ENCODE measurements around the gene PC.

The PC gene

DNA sequence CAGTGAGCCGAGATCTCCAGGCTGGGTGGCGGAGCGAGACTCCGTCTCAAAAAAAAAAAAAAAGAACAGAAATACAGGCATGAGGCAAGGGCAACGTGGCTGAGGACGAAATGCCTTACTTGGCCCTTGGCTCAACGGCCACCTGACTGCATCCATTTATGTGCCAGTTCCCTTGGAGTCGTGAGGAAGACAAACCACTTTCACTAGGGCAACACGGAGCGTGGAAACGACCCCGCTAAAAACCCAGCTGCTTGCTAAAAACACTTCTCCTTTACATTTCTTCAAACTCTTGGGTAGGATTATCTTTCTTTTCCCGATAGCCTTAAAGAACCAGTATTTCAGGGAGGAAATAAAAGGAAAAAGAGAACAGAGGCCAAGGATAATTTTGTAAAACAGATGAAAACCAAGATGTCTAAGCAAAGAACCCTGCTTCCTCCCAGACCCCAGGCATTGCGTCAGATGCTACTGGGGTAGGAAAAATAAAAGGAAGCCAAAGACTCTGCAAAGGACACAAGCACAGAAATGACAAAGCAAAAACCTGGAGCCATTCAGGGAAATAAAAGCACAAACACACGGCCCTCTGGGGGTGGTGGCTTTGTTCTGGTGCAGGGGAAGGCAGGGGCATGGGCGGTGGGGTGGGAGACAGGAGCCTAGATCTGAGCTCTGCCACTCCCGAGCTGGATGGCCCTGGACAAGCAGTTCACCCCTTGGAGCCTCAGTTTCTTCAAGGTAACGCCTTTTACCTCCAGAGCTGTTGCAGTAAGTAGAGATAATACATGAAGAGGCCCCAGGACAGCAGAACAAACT lies 37.0 kb downstream of the PC start:
- Histone ChIP-seq H3K4me3 (ENCODE audit: low read depth in 1 of 2, low read length in 2 of 2) (no peak overlapping the region), H3K4me1 (ENCODE audit: control insufficient read depth in 1 of 2, insufficient read depth in 2 of 2, low read length in 2 of 2) (no peaks in the 10 kb centered on the region), H3K27ac (ENCODE audit: low read length) (no peak overlapping the region), H3K9me3 (ENCODE audit: control insufficient read depth in 1 of 2, low read length in 2 of 2) (no peaks in the 10 kb centered on the region), H3K36me3 (ENCODE audit: control insufficient read depth in 1 of 2, insufficient read depth in 2 of 2, low read length in 2 of 2) (no peaks in the 10 kb centered on the region), H3K27me3 (ENCODE audit: low read depth, low read length) (no peaks in the 10 kb centered on the region)

GRCh38 chr11:66919923-66920322 lies 38.3 kb downstream of the PC start:
- no peaks in the 10 kb centered on the region for H3K36me3 ChIP-seq (ENCODE audit: control insufficient read depth in 1 of 2, insufficient read depth in 2 of 2, low read length in 2 of 2)
- H3K27me3 ChIP-seq (ENCODE audit: low read depth, low read length): no peaks in the 10 kb centered on the region
- H3K4me3 ChIP-seq (ENCODE audit: low read depth in 1 of 2, low read length in 2 of 2): no peak overlapping the region
- H3K27ac ChIP-seq (ENCODE audit: low read length): no peak overlapping the region
- H3K9me3 ChIP-seq (ENCODE audit: control insufficient read depth in 1 of 2, low read length in 2 of 2): no peaks in the 10 kb centered on the region
- H3K4me1 ChIP-seq (ENCODE audit: control insufficient read depth in 1 of 2, insufficient read depth in 2 of 2, low read length in 2 of 2): no peaks in the 10 kb centered on the region

- no peak overlapping the region for H3K4me3 ChIP-seq (ENCODE audit: low read depth in 1 of 2, low read length in 2 of 2)
- H3K27me3 ChIP-seq (ENCODE audit: low read depth, low read length): no peaks in the 10 kb centered on the region
- H3K27ac ChIP-seq (ENCODE audit: low read length): no peak overlapping the region
- H3K9me3 ChIP-seq (ENCODE audit: control insufficient read depth in 1 of 2, low read length in 2 of 2): no peaks in the 10 kb centered on the region
- no peaks in the 10 kb centered on the region for H3K4me1 ChIP-seq (ENCODE audit: control insufficient read depth in 1 of 2, insufficient read depth in 2 of 2, low read length in 2 of 2)
- H3K36me3 ChIP-seq (ENCODE audit: control insufficient read depth in 1 of 2, insufficient read depth in 2 of 2, low read length in 2 of 2): no peaks in the 10 kb centered on the region
Measured at GRCh38 chr11:66918741-66919140, 39.4 kb downstream of the PC start.

DNA sequence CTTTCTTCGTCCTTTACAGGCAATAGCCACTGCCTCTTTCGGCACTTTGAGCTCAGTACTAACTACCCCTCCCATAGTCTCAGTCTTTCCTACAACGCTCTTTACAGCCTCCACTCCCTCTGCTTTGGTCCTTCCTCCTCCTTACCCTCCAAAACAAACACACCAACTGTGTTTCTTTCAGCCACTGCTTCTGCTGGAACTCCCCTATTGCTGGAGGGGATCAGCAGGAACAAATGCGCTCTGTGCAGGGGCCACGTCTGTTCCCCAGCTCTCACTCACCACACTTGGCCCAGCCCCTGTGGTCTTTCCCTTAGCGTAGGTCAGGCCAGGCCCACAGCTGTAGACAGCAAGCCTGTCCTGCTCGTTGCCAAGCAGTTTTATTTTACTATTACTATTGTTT lies 42.3 kb downstream of the PC start:
- H3K27me3 ChIP-seq (ENCODE audit: low read depth, low read length): no peaks in the 10 kb centered on the region
- no peak overlapping the region for H3K27ac ChIP-seq (ENCODE audit: low read length)
- H3K9me3 ChIP-seq (ENCODE audit: control insufficient read depth in 1 of 2, low read length in 2 of 2): no peaks in the 10 kb centered on the region
- no peaks in the 10 kb centered on the region for H3K4me1 ChIP-seq (ENCODE audit: control insufficient read depth in 1 of 2, insufficient read depth in 2 of 2, low read length in 2 of 2)
- H3K4me3 ChIP-seq (ENCODE audit: low read depth in 1 of 2, low read length in 2 of 2): no peak overlapping the region
- no peaks in the 10 kb centered on the region for H3K36me3 ChIP-seq (ENCODE audit: control insufficient read depth in 1 of 2, insufficient read depth in 2 of 2, low read length in 2 of 2)

DNA sequence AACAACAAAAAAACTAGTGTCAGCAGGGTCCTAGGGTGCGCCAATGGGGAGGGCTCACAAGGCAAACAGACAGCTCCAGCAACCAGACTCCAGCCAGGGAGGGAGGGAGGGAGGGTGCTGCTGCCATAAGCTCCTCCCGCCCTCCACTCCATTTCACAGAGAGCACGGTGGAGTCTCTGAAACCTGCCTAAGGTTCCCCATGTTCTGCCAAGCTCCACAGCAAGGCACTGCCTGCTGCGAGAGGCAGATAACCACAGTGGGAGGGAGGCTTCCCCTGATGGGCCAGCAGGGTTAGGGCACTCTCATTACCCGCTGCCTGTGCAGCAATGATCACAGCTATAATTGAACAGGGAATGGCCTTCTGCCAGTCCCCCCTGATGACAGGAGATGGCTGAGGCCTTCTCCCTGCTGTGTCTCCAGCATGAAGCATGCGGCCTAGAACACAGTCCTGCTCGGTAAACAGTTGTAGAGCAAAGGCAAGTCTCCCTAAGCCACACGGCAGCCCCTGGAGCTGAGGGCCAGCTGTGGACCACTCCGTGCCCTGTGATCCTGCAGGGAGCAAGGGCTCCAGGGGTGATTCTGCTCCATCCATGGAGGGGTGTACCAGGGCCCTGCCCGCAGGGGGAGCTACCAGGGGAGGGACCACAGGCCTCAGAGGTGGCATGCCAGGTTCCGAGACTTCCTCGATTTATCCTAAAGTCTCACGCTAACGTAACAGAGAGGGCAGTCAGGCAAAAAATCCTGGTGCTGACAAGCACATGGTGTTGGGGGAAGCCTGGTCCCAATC lies 42.9 kb downstream of the PC start:
- H3K9me3 ChIP-seq (ENCODE audit: control insufficient read depth in 1 of 2, low read length in 2 of 2): no peaks in the 10 kb centered on the region
- no peaks in the 10 kb centered on the region for H3K36me3 ChIP-seq (ENCODE audit: control insufficient read depth in 1 of 2, insufficient read depth in 2 of 2, low read length in 2 of 2)
- H3K27ac ChIP-seq (ENCODE audit: low read length): no peak overlapping the region
- no peak overlapping the region for H3K4me3 ChIP-seq (ENCODE audit: low read depth in 1 of 2, low read length in 2 of 2)
- no peaks in the 10 kb centered on the region for H3K27me3 ChIP-seq (ENCODE audit: low read depth, low read length)
- H3K4me1 ChIP-seq (ENCODE audit: control insufficient read depth in 1 of 2, insufficient read depth in 2 of 2, low read length in 2 of 2): no peaks in the 10 kb centered on the region

- no peaks in the 10 kb centered on the region for H3K27me3 ChIP-seq (ENCODE audit: low read depth, low read length)
- no peaks in the 10 kb centered on the region for H3K36me3 ChIP-seq (ENCODE audit: control insufficient read depth in 1 of 2, insufficient read depth in 2 of 2, low read length in 2 of 2)
- H3K4me3 ChIP-seq (ENCODE audit: low read depth in 1 of 2, low read length in 2 of 2): no peak overlapping the region
- H3K4me1 ChIP-seq (ENCODE audit: control insufficient read depth in 1 of 2, insufficient read depth in 2 of 2, low read length in 2 of 2): no peaks in the 10 kb centered on the region
- H3K9me3 ChIP-seq (ENCODE audit: control insufficient read depth in 1 of 2, low read length in 2 of 2): no peaks in the 10 kb centered on the region
- no peak overlapping the region for H3K27ac ChIP-seq (ENCODE audit: low read length)
Measured at GRCh38 chr11:66914505-66914904, 43.7 kb downstream of the PC start.

GRCh38 chr11:66912911-66913310 lies 45.3 kb downstream of the PC start:
- Histone ChIP-seq H3K9me3 (ENCODE audit: control insufficient read depth in 1 of 2, low read length in 2 of 2) (no peaks in the 10 kb centered on the region), H3K4me1 (ENCODE audit: control insufficient read depth in 1 of 2, insufficient read depth in 2 of 2, low read length in 2 of 2) (no peaks in the 10 kb centered on the region), H3K36me3 (ENCODE audit: control insufficient read depth in 1 of 2, insufficient read depth in 2 of 2, low read length in 2 of 2) (no peaks in the 10 kb centered on the region), H3K4me3 (ENCODE audit: low read depth in 1 of 2, low read length in 2 of 2) (no peak overlapping the region), H3K27ac (ENCODE audit: low read length) (no peak overlapping the region), H3K27me3 (ENCODE audit: low read depth, low read length) (no peaks in the 10 kb centered on the region)

DNA sequence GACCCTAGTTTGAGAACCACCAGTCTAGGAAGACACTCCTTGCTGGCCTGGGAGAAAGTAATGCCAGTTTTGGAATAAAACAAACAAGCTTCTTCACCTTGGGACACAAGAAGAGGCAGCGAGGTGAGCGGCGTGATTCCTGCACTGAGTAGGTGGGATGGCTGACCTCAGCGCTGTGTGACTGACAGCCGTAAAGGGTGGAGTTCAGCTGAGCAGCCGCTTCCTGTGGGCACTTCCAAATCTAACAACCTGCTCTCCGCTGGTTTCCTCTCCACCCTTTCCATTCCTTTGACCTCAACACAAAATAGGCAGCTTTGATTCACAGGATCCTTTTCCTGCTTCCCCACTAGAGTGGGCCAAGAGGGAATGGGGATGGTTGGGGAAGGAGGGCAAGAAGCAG lies 45.8 kb downstream of the PC start:
- Histone ChIP-seq H3K4me3 (ENCODE audit: low read depth in 1 of 2, low read length in 2 of 2) (no peak overlapping the region), H3K27ac (ENCODE audit: low read length) (no peak overlapping the region), H3K4me1 (ENCODE audit: control insufficient read depth in 1 of 2, insufficient read depth in 2 of 2, low read length in 2 of 2) (no peaks in the 10 kb centered on the region), H3K27me3 (ENCODE audit: low read depth, low read length) (no peaks in the 10 kb centered on the region), H3K36me3 (ENCODE audit: control insufficient read depth in 1 of 2, insufficient read depth in 2 of 2, low read length in 2 of 2) (no peaks in the 10 kb centered on the region), H3K9me3 (ENCODE audit: control insufficient read depth in 1 of 2, low read length in 2 of 2) (no peaks in the 10 kb centered on the region)

DNA sequence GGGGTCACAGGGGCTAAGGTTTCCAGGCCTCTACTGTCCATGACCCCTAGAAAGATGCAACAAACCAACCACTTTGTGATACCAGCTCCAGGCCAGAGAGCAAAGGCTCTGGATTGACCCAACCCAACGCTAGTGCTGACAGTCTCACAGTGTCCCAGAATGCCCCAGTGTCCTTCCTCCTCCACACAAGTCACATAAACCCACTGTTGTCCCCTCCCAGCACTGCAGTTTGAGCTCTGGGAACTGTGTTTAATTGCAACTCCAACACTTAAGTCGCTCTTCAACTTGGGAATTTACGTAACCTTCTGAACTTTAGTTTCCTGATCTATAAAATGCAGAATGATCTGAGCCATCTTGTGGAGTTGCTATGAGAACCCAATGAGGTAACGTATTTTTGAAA lies 47.5 kb downstream of the PC start:
- Histone ChIP-seq H3K9me3 (ENCODE audit: control insufficient read depth in 1 of 2, low read length in 2 of 2) (no peaks in the 10 kb centered on the region), H3K27ac (ENCODE audit: low read length) (no peak overlapping the region), H3K27me3 (ENCODE audit: low read depth, low read length) (no peaks in the 10 kb centered on the region), H3K4me3 (ENCODE audit: low read depth in 1 of 2, low read length in 2 of 2) (no peak overlapping the region), H3K36me3 (ENCODE audit: control insufficient read depth in 1 of 2, insufficient read depth in 2 of 2, low read length in 2 of 2) (no peaks in the 10 kb centered on the region), H3K4me1 (ENCODE audit: control insufficient read depth in 1 of 2, insufficient read depth in 2 of 2, low read length in 2 of 2) (peaks cover 0 to 9% of the 10 kb centered on the region in 2 donors)

GRCh38 chr11:66910016-66910415 lies 48.2 kb downstream of the PC start:
- Histone ChIP-seq H3K27me3 (ENCODE audit: low read depth, low read length) (no peaks in the 10 kb centered on the region), H3K36me3 (ENCODE audit: control insufficient read depth in 1 of 2, insufficient read depth in 2 of 2, low read length in 2 of 2) (no peaks in the 10 kb centered on the region), H3K4me3 (ENCODE audit: low read depth in 1 of 2, low read length in 2 of 2) (no peak overlapping the region), H3K9me3 (ENCODE audit: control insufficient read depth in 1 of 2, low read length in 2 of 2) (no peaks in the 10 kb centered on the region), H3K4me1 (ENCODE audit: control insufficient read depth in 1 of 2, insufficient read depth in 2 of 2, low read length in 2 of 2) (peaks cover 0 to 9% of the 10 kb centered on the region in 2 donors), H3K27ac (ENCODE audit: low read length) (no peak overlapping the region)

- H3K4me3 ChIP-seq (ENCODE audit: low read depth in 1 of 2, low read length in 2 of 2): no peak overlapping the region
- H3K27ac ChIP-seq (ENCODE audit: low read length): no peak overlapping the region
- no peaks in the 10 kb centered on the region for H3K9me3 ChIP-seq (ENCODE audit: control insufficient read depth in 1 of 2, low read length in 2 of 2)
- H3K4me1 ChIP-seq (ENCODE audit: control insufficient read depth in 1 of 2, insufficient read depth in 2 of 2, low read length in 2 of 2): peaks cover 0 to 9% of the 10 kb centered on the region in 2 donors
- no peaks in the 10 kb centered on the region for H3K36me3 ChIP-seq (ENCODE audit: control insufficient read depth in 1 of 2, insufficient read depth in 2 of 2, low read length in 2 of 2)
- no peaks in the 10 kb centered on the region for H3K27me3 ChIP-seq (ENCODE audit: low read depth, low read length)
Measured at GRCh38 chr11:66909181-66909580, 49.0 kb downstream of the PC start.

Measured in muscle layer of duodenum (tissue), 2 donors.